COR-L47 (cell line): ENCODE measurements around the gene ANK2.
A peak's percentile ranks its signal among the peaks of the same experiment; 100 is the strongest.
"Not testable (repeated sequence)": the region's sequence is repeated elsewhere in the genome, so short reads cannot be mapped to it uniquely, and the experiment has no call there.

Source experiments
- DNase-seq: peaks from one replicate; lab custom pipeline; 2025; lab: John Stamatoyannopoulos, UW

ANK2 gene

GRCh38 chr4:113153529-113154101, 104.2 kb downstream of the ANK2 start:
- DNase-seq: no peak

- no peak for DNase-seq
These were observed 104.8 kb downstream of the ANK2 start for GRCh38 chr4:113154281-113154680.

GRCh38 chr4:113157086-113157857, 107.8 kb downstream of the ANK2 start:
- DNase-seq: peak; percentile 40

GRCh38 chr4:113159942-113160545, 110.6 kb downstream of the ANK2 start:
- DNase-seq: no peak

GRCh38 chr4:113160548-113160947, 111.1 kb downstream of the ANK2 start:
- no peak for DNase-seq

GRCh38 chr4:113162089-113162488, 112.6 kb downstream of the ANK2 start:
- no peak for DNase-seq

GRCh38 chr4:113169368-113169767, 119.9 kb downstream of the ANK2 start:
- DNase-seq: no peak

GRCh38 chr4:113170115-113170804, 120.8 kb downstream of the ANK2 start:
- no peak for DNase-seq

- DNase-seq: no peak
These were observed 121.5 kb downstream of the ANK2 start for GRCh38 chr4:113170805-113171468.

GRCh38 chr4:113173126-113173792, 123.8 kb downstream of the ANK2 start:
- DNase-seq: no peak

GRCh38 chr4:113173793-113174264, 124.4 kb downstream of the ANK2 start:
- DNase-seq: no peak

GRCh38 chr4:113179091-113179490, 129.6 kb downstream of the ANK2 start:
- no peak for DNase-seq

GRCh38 chr4:113179996-113180395, 130.5 kb downstream of the ANK2 start:
- no peak for DNase-seq

GRCh38 chr4:113181289-113182007, 132.0 kb downstream of the ANK2 start:
- DNase-seq: no peak

GRCh38 chr4:113183032-113183605, 133.7 kb downstream of the ANK2 start:
- no peak for DNase-seq

- not testable (repeated sequence) for DNase-seq
These were observed 136.8 kb downstream of the ANK2 start for GRCh38 chr4:113186220-113186619.

- no peak for DNase-seq
These were observed 137.5 kb downstream of the ANK2 start for GRCh38 chr4:113186913-113187312.

- DNase-seq: no peak
These were observed 137.9 kb downstream of the ANK2 start for GRCh38 chr4:113187358-113187757.

GRCh38 chr4:113189546-113189945, 140.1 kb downstream of the ANK2 start:
- DNase-seq: no peak

- DNase-seq: no peak
These were observed 159.7 kb downstream of the ANK2 start for GRCh38 chr4:113209153-113209552.
